HL-60 (cell line): ENCODE data around the gene COMMD6.

ENCODE experiments used
- DNase-seq, 2 experiments: peaks; one replicate each; pipeline ENCODE4 v3.0.0-alpha.2; 2010 to 2020; ENCODE audit warnings: low read depth in 1 of 2, low spot score in 1 of 2
- H3K27ac ChIP-seq: fragments of 250-450 bp; sonication (Bioruptor Pico); replicated peaks from 2 replicates; pipeline ENCODE4 v1.5.1; 2020; ENCODE audit warnings: mild to moderate bottlenecking, moderate library complexity
- H3K27me3 ChIP-seq: fragments of 250-450 bp; sonication (Bioruptor Pico); 2 replicates; pipeline ENCODE4 v1.5.1; 2021; ENCODE audit warnings: mild to moderate bottlenecking, moderate library complexity; ENCODE audit not compliant: insufficient read depth, poor library complexity, severe bottlenecking
- H3K4me3 ChIP-seq: replicated peaks from 2 replicates; pipeline ENCODE4 v1.5.1; 2011; ENCODE audit warnings: mild to moderate bottlenecking, control low read depth, low read length; ENCODE audit not compliant: insufficient read depth
- GABPA ChIP-seq: IDR thresholded peaks from 2 replicates; pipeline ENCODE4 v1.6.1; 2012; ENCODE audit warnings: low read depth
- POLR2AphosphoS5 ChIP-seq: IDR thresholded peaks from 2 replicates; pipeline ENCODE4 v1.6.1; 2012; ENCODE audit warnings: low read depth
- SPI1 ChIP-seq: IDR thresholded peaks from 2 replicates; pipeline ENCODE4 v1.6.1; 2012; ENCODE audit warnings: low read depth, mild to moderate bottlenecking, borderline replicate concordance
- TF ChIP-seq, protein P1 (sequence below): IDR thresholded peaks from 2 replicates; pipeline ENCODE4 v1.6.1; 2012; ENCODE audit warnings: low read depth; ENCODE audit not compliant: insufficient replicate concordance
- TF ChIP-seq, protein P2 (sequence below): IDR thresholded peaks from one replicate; pipeline ENCODE4 v1.5.1; 2011; ENCODE audit warnings: low read length, control low read depth, inconsistent platforms; ENCODE audit not compliant: insufficient read depth

COMMD6 gene

GRCh38 chr13:75505327-75505726 lies 32.3 kb downstream of the COMMD6 start:
- DNase-seq: peak; percentile 57 to 89
- Histone ChIP-seq H3K27ac (peak overlapping the region; percentile 66), H3K4me3 (no peak overlapping the region), H3K27me3 (no peaks in the 10 kb centered on the region)
- TF ChIP-seq POLR2AphosphoS5 (peak; percentile 92), SPI1 (peak; percentile 100), GABPA (peak; percentile 54; the same call in 1 of the 2 replicates)
- TF ChIP-seq, protein P1, sequence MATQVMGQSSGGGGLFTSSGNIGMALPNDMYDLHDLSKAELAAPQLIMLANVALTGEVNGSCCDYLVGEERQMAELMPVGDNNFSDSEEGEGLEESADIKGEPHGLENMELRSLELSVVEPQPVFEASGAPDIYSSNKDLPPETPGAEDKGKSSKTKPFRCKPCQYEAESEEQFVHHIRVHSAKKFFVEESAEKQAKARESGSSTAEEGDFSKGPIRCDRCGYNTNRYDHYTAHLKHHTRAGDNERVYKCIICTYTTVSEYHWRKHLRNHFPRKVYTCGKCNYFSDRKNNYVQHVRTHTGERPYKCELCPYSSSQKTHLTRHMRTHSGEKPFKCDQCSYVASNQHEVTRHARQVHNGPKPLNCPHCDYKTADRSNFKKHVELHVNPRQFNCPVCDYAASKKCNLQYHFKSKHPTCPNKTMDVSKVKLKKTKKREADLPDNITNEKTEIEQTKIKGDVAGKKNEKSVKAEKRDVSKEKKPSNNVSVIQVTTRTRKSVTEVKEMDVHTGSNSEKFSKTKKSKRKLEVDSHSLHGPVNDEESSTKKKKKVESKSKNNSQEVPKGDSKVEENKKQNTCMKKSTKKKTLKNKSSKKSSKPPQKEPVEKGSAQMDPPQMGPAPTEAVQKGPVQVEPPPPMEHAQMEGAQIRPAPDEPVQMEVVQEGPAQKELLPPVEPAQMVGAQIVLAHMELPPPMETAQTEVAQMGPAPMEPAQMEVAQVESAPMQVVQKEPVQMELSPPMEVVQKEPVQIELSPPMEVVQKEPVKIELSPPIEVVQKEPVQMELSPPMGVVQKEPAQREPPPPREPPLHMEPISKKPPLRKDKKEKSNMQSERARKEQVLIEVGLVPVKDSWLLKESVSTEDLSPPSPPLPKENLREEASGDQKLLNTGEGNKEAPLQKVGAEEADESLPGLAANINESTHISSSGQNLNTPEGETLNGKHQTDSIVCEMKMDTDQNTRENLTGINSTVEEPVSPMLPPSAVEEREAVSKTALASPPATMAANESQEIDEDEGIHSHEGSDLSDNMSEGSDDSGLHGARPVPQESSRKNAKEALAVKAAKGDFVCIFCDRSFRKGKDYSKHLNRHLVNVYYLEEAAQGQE: peak; percentile 68
- TF ChIP-seq, protein P2, sequence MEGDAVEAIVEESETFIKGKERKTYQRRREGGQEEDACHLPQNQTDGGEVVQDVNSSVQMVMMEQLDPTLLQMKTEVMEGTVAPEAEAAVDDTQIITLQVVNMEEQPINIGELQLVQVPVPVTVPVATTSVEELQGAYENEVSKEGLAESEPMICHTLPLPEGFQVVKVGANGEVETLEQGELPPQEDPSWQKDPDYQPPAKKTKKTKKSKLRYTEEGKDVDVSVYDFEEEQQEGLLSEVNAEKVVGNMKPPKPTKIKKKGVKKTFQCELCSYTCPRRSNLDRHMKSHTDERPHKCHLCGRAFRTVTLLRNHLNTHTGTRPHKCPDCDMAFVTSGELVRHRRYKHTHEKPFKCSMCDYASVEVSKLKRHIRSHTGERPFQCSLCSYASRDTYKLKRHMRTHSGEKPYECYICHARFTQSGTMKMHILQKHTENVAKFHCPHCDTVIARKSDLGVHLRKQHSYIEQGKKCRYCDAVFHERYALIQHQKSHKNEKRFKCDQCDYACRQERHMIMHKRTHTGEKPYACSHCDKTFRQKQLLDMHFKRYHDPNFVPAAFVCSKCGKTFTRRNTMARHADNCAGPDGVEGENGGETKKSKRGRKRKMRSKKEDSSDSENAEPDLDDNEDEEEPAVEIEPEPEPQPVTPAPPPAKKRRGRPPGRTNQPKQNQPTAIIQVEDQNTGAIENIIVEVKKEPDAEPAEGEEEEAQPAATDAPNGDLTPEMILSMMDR: no peak

DNA sequence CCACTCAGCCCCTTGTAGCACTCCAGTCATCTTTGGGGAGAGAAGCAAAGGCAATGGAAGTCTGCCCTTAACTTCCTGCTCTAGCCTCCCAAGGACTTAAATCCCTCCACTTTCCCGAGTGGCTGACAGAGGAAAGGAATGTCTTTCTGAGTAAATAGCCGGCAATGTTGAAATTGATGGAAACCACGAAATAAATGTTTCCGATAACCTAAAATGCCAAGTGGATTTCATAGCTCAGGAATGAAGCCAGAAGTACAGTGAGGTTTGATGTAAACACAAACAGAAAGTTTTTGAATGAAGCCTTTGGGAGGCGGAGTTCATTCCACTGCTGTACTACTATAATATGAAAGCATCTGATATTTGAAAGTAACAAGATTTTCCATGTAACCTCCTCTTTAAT lies 41.7 kb downstream of the COMMD6 start:
- DNase-seq: no peak
- no peak overlapping the region for H3K4me3 ChIP-seq
- TF ChIP-seq, protein P1: no peak
- no peak for TF ChIP-seq POLR2AphosphoS5
- TF ChIP-seq SPI1: no peak
- H3K27ac ChIP-seq: no peak overlapping the region
- no peaks in the 10 kb centered on the region for H3K27me3 ChIP-seq

GRCh38 chr13:75494491-75494890 lies 43.1 kb downstream of the COMMD6 start:
- Histone ChIP-seq H3K27ac (no peak overlapping the region), H3K27me3 (no peaks in the 10 kb centered on the region), H3K4me3 (no peak overlapping the region)
- TF ChIP-seq GABPA (no peak), POLR2AphosphoS5 (no peak), SPI1 (no peak)
- TF ChIP-seq, protein P2: no peak
- TF ChIP-seq, protein P1: no peak
- no peak for DNase-seq

DNA sequence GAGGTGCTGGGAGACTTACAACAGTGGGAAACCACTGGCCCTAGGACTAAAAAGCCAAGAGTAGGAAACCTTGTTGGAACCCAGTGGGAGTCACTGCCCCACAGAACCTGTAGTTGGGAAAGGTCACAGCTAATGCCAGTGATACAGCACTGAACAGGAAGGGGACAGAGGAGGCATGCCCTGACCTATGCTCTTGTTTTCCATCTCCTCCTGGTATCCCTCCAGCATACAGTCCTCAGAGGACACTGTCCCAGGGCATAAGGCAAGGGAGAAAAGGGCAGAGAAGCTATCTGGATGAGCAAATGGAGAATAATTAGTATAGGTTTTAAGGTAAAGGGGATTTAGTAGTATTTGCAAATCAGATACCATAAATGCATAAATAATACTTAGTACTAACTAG lies 44.5 kb downstream of the COMMD6 start:
- no peaks in the 10 kb centered on the region for H3K27me3 ChIP-seq
- TF ChIP-seq GABPA (no peak), SPI1 (no peak), POLR2AphosphoS5 (no peak)
- TF ChIP-seq, protein P1: no peak
- TF ChIP-seq, protein P2: no peak
- H3K27ac ChIP-seq: no peak overlapping the region
- H3K4me3 ChIP-seq: no peak overlapping the region
- no peak for DNase-seq
